Stimulated activated CD4-positive, alpha-beta T cell treated with anti-CD3 and anti-CD28 coated beads, Interleukin-4, amount 100 ng/mL, for 1 hour (primary cell): ENCODE results near the gene PDRG1.
"Not testable (repeated sequence)": the region's sequence is repeated elsewhere in the genome, so short reads cannot be mapped to it uniquely, and the experiment has no call there.

Source experiments
- DNase-seq: peaks from one replicate; pipeline ENCODE4 v3.0.0-alpha.2; 2020

Gene PDRG1

GRCh38 chr20:31966991-31967655 lies 15.3 kb upstream of the PDRG1 start:
- DNase-seq: no peak

GRCh38 chr20:31963889-31964288 lies 12.0 kb upstream of the PDRG1 start:
- no peak for DNase-seq

DNA sequence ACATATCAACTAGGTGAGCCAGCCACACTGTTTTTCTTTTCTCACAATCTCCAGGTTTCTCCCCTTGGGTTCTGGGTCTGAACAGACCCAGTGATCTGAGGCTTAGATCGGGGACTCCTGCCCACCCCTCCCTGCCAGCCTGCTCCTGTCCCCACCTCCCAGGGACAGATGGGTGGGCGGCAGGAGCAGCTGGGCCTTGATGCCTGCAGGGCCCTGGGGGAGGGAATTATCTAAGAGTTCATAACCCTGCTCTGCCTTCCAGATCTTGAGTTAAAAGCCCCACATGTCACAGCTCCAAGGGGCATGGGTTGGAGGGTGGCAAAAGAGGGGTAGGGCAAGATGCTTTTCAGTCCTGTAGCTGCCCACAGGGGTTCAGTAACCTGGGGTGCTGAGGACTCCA lies 10.9 kb upstream of the PDRG1 start:
- no peak for DNase-seq

- DNase-seq: no peak
These were observed 5.0 kb upstream of the PDRG1 start for GRCh38 chr20:31956556-31957526.

GRCh38 chr20:31954500-31954899 lies 2.7 kb upstream of the PDRG1 start:
- DNase-seq: no peak

- DNase-seq: no peak
These were observed 1.8 kb upstream of the PDRG1 start for GRCh38 chr20:31953556-31954148.

DNA sequence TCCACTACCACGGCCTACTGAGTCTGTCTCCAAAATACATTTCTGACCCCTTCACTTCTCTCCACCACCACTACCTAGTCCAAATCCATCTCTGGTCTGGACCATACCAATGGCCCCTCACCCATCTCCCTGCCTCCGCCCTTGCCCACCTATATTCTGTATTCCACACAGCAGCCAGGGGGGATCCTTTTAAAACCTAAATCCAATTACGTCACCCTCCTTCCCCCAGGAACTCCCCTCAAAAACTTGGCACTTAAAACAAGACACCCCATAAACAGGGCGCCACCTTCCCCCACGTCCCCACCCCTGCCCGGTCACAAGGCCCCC lies 680 bp downstream of the PDRG1 start:
- DNase-seq: no peak

DNA sequence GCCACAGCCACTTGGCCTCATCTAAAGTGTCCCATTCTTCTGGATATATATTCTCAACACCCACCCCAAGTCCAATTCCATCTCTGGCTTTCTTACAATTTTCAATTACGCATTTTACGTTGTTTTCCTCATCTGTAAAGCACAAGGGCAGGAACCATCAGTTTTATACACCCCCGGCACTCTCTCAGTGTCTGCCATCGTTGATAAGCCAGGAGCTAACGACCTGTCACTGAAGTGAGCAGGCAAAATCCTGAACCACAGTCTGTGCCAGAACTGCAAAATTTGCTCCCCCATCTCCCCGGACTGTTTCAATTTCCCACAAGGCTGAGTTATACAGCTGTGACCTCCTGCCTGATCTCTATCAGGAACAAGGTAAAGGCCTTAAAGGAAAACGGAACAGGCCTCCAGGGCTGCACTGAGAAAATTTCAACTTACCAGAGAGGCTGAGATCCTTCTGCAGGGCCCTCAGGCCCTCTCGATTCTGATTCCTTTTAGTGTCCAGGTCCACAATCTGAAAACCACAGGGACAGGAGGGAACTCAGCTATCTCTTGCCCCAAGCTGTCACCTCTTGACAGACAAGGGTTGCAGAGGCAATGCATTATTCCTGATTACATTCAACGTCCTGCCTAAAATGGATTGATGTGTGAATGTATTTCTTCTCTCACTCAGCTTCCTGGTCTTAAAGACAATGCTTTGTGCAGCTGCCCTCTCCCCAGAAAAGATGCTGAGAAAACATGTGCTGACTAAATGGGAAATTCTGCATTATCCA lies 1.8 kb downstream of the PDRG1 start:
- no peak for DNase-seq

- no peak for DNase-seq
These were observed 3.8 kb downstream of the PDRG1 start for GRCh38 chr20:31948008-31948407.

GRCh38 chr20:31945785-31946184 lies 6.1 kb downstream of the PDRG1 start:
- DNase-seq: no peak

- no peak for DNase-seq
These were observed 6.5 kb downstream of the PDRG1 start for GRCh38 chr20:31945319-31945718.

GRCh38 chr20:31943052-31943471 lies 8.8 kb downstream of the PDRG1 start:
- DNase-seq: no peak

GRCh38 chr20:31939661-31940060 lies 12.2 kb downstream of the PDRG1 start:
- no peak for DNase-seq

DNA sequence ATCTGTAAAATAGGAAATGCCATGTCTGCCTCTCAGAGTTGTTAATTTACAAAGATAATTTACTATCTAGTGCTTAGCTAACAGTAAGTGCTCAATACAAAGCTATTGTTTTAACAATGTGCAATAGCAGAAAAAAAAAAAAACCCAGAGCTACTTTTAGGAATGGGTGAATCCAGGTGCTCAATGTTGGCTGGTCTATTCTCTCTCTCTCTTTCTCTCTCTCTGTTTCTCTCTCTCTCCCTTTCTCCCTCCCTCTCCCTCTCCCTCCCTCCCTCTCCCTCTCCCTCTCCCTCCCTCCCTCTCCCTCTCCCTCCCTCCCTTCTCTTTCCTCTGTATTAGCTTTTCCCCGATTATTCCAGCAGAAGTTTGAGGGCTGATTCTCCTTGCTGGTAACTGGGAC lies 14.0 kb downstream of the PDRG1 start:
- no peak for DNase-seq

DNA sequence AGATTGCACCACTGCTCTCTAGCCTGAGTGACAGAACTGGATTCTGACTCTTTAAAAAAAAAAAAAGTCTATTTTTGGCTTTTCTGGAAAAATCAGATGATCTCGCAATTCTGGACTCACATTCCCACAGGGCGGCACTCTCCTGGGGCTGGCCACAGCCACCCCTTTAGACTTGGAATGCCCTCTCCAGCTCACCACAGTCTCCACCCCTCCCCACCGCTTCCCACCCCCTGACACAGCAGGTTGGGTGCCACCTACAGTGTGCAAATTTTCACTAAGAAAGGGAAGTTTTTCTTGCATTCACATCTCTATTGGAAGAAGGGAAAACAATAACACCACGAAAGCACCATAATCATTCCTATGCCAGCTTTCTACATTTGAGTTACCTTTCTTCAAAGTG lies 15.4 kb downstream of the PDRG1 start:
- DNase-seq: no peak

GRCh38 chr20:31934968-31935764 lies 16.7 kb downstream of the PDRG1 start:
- no peak for DNase-seq

DNA sequence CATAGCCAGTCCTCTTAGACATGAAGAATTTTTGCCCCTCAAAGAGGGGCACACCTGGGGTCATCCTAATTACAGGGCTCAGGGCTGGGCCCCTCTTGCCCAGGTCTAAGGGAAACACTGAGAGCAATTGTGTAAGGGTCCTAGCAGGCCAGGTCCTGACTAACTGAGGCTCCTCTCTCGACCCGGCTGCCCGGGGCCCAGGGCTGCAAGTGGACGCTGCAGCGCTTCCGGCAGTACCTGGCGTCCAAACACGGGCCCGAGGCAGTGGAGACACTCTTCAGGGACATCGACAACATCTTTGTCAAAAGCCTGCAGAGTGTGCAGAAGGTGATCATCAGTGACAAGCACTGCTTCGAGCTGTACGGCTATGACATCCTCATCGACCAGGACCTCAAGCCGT lies 17.4 kb downstream of the PDRG1 start:
- no peak for DNase-seq

- no peak for DNase-seq
These were observed 18.1 kb downstream of the PDRG1 start for GRCh38 chr20:31933698-31934097.

- DNase-seq: no peak
These were observed 21.1 kb downstream of the PDRG1 start for GRCh38 chr20:31930779-31931178.

DNA sequence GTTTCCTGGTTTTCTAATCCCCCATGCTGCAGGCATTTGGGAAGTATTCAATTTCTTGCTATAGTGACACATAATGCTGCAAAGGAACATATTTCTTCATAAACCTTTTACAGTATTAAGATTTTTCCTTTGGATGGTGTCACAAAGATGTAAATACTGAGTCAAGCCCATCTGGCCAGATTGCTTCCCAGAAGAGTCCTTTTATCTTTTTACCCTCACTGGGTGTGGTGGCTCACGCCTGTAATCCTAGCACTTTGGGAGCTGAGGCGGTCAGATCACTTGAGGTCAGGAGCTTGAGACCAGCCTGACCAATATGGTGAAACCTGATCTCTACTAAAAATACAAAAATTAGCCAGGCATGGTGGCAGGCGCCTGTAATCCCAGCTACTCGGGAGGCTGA lies 22.2 kb downstream of the PDRG1 start:
- DNase-seq: not testable (repeated sequence)

DNA sequence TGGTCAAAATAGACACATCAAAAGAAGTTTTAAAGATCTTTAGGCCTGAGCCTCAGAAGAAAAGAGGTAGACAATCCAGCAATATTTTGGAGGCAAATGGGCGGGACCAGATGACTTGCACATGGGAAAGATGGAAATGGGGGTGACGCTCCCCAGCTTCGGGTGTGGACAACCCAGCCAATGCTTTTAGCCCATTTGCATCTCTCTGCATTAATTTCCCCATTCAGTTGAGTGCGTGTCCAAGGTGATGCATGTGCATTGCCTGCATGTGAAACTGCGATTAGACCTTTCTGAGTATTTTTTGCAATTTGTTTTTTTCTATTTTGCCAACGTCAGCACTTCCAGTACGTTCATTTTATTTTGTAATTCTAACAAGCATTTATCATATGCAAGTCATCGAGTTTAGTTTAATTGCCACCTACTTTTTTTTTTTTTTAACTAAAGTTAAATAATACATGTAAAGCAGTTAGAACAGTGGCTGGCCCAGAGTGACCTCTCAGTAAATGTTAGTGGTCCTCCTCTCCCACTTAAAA lies 24.2 kb downstream of the PDRG1 start:
- no peak for DNase-seq

- no peak for DNase-seq
These were observed 25.4 kb downstream of the PDRG1 start for GRCh38 chr20:31926493-31926892.
